ENCODE measurements around the gene GPR150.

The GPR150 gene

DNA sequence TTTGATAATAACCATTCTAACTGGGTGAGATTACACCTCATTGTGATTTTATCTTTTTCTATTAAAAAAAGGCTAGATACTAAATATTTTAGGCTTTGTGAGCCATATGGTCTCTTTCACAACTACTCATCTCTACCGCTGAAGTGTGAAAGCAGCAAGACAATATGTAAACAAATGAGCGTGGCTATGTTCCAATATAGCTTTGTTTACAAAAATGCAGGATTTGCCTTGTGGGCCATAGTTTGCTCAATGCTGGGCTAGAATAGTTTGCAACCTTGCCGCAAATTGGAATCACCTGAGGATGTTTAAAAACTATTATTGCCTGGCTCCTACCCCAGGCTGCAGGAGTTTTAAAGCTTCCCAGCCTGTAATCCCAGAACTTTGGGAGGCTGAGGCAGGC lies 10.2 kb upstream of the GPR150 start:
- no peak overlapping the region for H3K27ac ChIP-seq (ENCODE audit: extremely low read depth, low read depth, low read length)
- POLR2A ChIA-PET = no interaction called here
- H3K4me1 ChIP-seq (ENCODE audit: control insufficient read depth, insufficient read depth, low read length) = no peaks in the 10 kb centered on the region
- no peaks in the 10 kb centered on the region for H3K9me3 ChIP-seq (ENCODE audit: control insufficient read depth, insufficient read depth, low read depth, low read length)
- TF ChIP-seq, protein P1, sequence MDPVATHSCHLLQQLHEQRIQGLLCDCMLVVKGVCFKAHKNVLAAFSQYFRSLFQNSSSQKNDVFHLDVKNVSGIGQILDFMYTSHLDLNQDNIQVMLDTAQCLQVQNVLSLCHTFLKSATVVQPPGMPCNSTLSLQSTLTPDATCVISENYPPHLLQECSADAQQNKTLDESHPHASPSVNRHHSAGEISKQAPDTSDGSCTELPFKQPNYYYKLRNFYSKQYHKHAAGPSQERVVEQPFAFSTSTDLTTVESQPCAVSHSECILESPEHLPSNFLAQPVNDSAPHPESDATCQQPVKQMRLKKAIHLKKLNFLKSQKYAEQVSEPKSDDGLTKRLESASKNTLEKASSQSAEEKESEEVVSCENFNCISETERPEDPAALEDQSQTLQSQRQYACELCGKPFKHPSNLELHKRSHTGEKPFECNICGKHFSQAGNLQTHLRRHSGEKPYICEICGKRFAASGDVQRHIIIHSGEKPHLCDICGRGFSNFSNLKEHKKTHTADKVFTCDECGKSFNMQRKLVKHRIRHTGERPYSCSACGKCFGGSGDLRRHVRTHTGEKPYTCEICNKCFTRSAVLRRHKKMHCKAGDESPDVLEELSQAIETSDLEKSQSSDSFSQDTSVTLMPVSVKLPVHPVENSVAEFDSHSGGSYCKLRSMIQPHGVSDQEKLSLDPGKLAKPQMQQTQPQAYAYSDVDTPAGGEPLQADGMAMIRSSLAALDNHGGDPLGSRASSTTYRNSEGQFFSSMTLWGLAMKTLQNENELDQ (tag by site-specific recombination; IDR thresholded peaks at IDR 0.05; ENCODE audit: low read depth) = no peak
- TF ChIP-seq TRIM28 (IDR thresholded peaks at IDR 0.05; ENCODE audit: borderline replicate concordance, low read length) (no peak), ZEB2 (tag by site-specific recombination; IDR thresholded peaks at IDR 0.05) (no peak), ZNF423 (tag by site-specific recombination; IDR thresholded peaks at IDR 0.05) (no peak), SALL2 (tag by site-specific recombination; IDR thresholded peaks at IDR 0.05; ENCODE audit: borderline replicate concordance) (no peak), FEZF1 (tag by site-specific recombination; IDR thresholded peaks at IDR 0.05) (no peak), ZNF692 (tag by site-specific recombination; IDR thresholded peaks at IDR 0.05) (no peak), SETDB1 (IDR thresholded peaks at IDR 0.05; ENCODE audit: insufficient read length, low read length) (no peak)
- TF ChIP-seq, protein P2, sequence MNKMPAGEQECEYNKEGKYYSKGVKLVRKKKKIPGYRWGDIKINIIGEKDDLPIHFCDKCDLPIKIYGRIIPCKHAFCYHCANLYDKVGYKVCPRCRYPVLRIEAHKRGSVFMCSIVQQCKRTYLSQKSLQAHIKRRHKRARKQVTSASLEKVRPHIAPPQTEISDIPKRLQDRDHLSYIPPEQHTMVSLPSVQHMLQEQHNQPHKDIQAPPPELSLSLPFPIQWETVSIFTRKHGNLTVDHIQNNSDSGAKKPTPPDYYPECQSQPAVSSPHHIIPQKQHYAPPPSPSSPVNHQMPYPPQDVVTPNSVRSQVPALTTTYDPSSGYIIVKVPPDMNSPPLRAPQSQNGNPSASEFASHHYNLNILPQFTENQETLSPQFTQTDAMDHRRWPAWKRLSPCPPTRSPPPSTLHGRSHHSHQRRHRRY (tag by site-specific recombination; IDR thresholded peaks at IDR 0.05) = no peak
- TF ChIP-seq, protein P3, sequence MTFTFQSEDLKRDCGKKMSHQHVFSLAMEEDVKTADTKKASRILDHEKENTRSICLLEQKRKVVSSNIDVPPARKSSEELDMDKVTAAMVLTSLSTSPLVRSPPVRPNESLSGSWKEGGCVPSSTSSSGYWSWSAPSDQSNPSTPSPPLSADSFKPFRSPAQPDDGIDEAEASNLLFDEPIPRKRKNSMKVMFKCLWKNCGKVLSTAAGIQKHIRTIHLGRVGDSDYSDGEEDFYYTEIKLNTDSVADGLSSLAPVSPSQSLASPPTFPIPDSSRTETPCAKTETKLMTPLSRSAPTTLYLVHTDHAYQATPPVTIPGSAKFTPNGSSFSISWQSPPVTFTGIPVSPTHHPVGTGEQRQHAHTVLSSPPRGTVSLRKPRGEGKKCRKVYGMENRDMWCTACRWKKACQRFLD (tag by site-specific recombination; IDR thresholded peaks at IDR 0.05) = no peak
- CTCF ChIA-PET = interaction anchor here (0.7 kb wide), 1 partner anchor 34 kb away, joined by 3 read pairs; no protein-coding TSS in a partner anchor
- no peak overlapping the region for H3K4me3 ChIP-seq (ENCODE audit: low read depth, low read length)
- H3K36me3 ChIP-seq (ENCODE audit: control insufficient read depth in 2 of 2, insufficient read depth in 1 of 2, low read length in 2 of 2) = no peaks in the 10 kb centered on the region

GRCh38 chr5:95610546-95610945 lies 9.3 kb upstream of the GPR150 start:
- POLR2A ChIA-PET = no interaction called here
- Histone ChIP-seq H3K36me3 (ENCODE audit: control insufficient read depth in 2 of 2, insufficient read depth in 1 of 2, low read length in 2 of 2) (no peaks in the 10 kb centered on the region), H3K9me3 (ENCODE audit: control insufficient read depth, insufficient read depth, low read depth, low read length) (no peaks in the 10 kb centered on the region), H3K27ac (ENCODE audit: extremely low read depth, low read depth, low read length) (no peak overlapping the region), H3K4me3 (ENCODE audit: low read depth, low read length) (no peak overlapping the region), H3K4me1 (ENCODE audit: control insufficient read depth, insufficient read depth, low read length) (no peaks in the 10 kb centered on the region)
- TF ChIP-seq ZNF558 (tag by site-specific recombination; IDR thresholded peaks at IDR 0.05) = no peak
- no peak for TF ChIP-seq ZNF223 (tag by site-specific recombination; IDR thresholded peaks at IDR 0.05)
- no peak for TF ChIP-seq ZBTB21 (tag by site-specific recombination; IDR thresholded peaks at IDR 0.05)
- TF ChIP-seq ZNF239 (tag by site-specific recombination; IDR thresholded peaks at IDR 0.05) = no peak
- CTCF ChIA-PET = interaction anchor here (0.7 kb wide), 1 partner anchor 35 kb away, joined by 3 read pairs; no protein-coding TSS in a partner anchor

DNA sequence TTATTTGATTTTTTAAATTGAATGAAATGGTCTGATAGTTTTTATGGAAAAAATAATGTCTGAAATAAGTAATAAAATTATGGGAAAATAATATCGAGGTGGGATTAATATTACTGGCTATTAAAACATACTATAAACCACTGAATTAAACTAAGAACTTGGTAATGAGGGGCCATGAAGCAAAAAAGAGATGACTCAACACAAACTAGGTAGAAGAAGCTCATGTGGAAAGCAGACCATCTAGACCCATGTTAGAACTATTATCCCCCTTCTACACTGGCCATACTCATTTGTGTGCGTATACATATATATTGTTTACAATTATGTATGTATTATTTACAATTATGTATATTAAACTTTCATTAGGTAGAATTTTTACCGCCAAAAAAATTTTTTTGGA lies 8.5 kb upstream of the GPR150 start:
- Histone ChIP-seq H3K27ac (ENCODE audit: extremely low read depth, low read depth, low read length) (no peak overlapping the region), H3K4me3 (ENCODE audit: low read depth, low read length) (no peak overlapping the region), H3K36me3 (ENCODE audit: control insufficient read depth in 2 of 2, insufficient read depth in 1 of 2, low read length in 2 of 2) (no peaks in the 10 kb centered on the region), H3K4me1 (ENCODE audit: control insufficient read depth, insufficient read depth, low read length) (no peaks in the 10 kb centered on the region), H3K9me3 (ENCODE audit: control insufficient read depth, insufficient read depth, low read depth, low read length) (no peaks in the 10 kb centered on the region)
- ChIA-PET POLR2A (no interaction called here), CTCF (interaction anchor here (0.6 kb wide), 1 partner anchor 701 kb away, joined by 5 read pairs; no protein-coding TSS in a partner anchor)
- TF ChIP-seq ZNF621 (tag by site-specific recombination; IDR thresholded peaks at IDR 0.05) (no peak), ZNF354C (tag by site-specific recombination; IDR thresholded peaks at IDR 0.05; ENCODE audit: borderline replicate concordance, low read depth) (no peak), IKZF3 (tag by site-specific recombination; IDR thresholded peaks at IDR 0.05) (no peak), ZNF677 (tag by site-specific recombination; IDR thresholded peaks at IDR 0.05) (no peak), KLF8 (tag by site-specific recombination; IDR thresholded peaks at IDR 0.05) (no peak), ZNF169 (tag by site-specific recombination; IDR thresholded peaks at IDR 0.05) (no peak), OVOL3 (tag by site-specific recombination; IDR thresholded peaks at IDR 0.05) (no peak), KLF10 (tag by site-specific recombination; IDR thresholded peaks at IDR 0.05) (no peak)

All from HEK293 (cell line).